Activated CD4-positive, alpha-beta T cell treated with anti-CD3 and anti-CD28 coated beads, Interleukin-2, amount 50 U/mL, for 16 hours (primary cell): Measurements from ENCODE around the gene MTERF2.
"Not testable (repeated sequence)": the region's sequence is repeated elsewhere in the genome, so short reads cannot be mapped to it uniquely, and the experiment has no call there.

Source experiments
- DNase-seq: peaks from one replicate; pipeline ENCODE4 v3.0.0-alpha.2; 2020

Gene MTERF2, protein sequence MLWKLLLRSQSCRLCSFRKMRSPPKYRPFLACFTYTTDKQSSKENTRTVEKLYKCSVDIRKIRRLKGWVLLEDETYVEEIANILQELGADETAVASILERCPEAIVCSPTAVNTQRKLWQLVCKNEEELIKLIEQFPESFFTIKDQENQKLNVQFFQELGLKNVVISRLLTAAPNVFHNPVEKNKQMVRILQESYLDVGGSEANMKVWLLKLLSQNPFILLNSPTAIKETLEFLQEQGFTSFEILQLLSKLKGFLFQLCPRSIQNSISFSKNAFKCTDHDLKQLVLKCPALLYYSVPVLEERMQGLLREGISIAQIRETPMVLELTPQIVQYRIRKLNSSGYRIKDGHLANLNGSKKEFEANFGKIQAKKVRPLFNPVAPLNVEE

GRCh38 chr12:106986625-106987389, at the start of gene MTERF2:
MTERF2 (minus strand) TSS chr12:106987146; CDS start chr12:106978714, 8,432 bp downstream.
- peak; percentile 85 for DNase-seq

GRCh38 chr12:107035733-107036132, 48.8 kb upstream of the MTERF2 start:
- DNase-seq, result no peak

DNA sequence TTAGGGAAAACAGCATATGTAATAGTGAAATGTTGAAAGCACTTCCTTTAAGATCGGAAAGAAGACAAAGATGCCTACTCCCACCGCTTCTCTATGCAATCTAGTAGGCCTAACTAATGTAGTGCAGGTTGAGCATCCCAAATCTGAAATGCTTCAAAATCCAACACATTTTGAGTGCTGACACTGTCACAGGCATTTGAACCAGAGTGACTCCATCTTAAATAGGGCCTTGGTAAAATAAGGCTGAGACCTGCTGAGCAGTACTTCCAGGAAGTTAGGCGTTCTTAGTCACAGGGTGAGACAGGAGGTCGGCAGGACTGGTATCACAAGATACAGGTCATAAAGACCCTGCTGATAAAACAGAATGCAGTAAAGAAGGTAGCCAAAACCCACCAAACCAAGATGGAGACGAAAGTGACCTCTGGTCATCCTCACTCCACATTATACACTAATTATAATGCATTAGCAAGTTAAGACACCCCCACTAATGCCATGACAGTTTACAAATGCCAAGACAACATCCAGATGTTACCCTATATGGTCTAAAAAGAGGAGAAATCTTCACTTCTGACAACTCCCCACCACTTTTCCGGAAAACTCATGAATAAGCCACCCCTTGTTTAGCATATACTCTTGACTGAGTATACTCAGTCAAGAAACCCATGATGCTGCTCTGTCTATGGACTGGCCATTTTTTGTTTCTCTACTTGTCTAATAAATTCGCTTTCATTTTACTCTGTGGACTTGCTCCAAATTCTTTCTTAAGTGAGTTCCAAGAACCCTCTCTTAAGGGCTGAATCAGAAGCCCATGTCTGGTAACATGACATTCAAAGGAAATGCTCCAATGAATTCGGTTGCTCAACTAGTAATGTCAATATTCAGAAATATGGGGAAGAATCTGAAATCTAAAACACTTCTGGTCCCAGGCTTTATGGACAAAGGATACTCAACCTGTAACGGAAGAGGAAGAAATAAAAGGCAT, 47.1 kb upstream of the MTERF2 start:
- no peak for DNase-seq

DNA sequence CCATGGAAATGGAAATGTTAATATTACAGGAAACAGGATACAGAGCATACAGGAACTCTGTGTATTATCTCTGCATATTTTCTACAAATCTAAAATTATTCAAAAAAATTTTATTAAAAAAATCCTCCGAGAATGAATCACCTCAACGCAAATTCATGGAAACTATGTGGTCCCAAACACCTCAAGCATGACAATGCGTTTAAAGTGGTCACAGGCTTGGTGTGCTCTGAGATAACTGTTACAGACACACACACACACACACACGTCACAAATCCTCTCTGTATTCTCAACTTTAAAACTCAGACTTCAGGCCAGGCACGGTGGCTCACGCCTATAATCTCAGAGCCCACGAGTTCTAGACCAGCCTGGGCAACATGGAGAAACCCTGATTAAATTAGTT, 45.3 kb upstream of the MTERF2 start:
- DNase-seq, result no peak

- no peak for DNase-seq
Measured at GRCh38 chr12:107031061-107031460, 44.1 kb upstream of the MTERF2 start.

- no peak for DNase-seq
Measured at GRCh38 chr12:107029081-107029480, 42.1 kb upstream of the MTERF2 start.

DNA sequence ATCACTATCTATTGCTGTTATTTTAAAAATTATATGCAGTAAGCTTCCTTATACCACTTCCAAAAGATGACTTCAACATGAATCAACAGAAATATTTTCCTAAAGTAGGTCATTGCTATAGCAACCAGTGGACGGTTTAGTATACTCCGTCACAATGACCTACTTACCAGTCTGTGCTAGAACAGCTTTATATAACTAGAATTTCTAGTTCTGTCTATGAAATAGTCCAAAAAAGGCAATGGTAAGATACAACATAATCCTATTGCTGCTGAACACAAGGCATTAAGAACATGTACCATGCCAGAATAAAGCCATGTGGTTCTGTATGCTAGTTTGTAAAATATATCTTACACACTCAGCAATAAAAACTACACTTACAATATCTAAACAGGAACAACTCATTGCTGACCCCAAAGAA, 40.7 kb upstream of the MTERF2 start:
- DNase-seq, result peak; percentile 54

DNA sequence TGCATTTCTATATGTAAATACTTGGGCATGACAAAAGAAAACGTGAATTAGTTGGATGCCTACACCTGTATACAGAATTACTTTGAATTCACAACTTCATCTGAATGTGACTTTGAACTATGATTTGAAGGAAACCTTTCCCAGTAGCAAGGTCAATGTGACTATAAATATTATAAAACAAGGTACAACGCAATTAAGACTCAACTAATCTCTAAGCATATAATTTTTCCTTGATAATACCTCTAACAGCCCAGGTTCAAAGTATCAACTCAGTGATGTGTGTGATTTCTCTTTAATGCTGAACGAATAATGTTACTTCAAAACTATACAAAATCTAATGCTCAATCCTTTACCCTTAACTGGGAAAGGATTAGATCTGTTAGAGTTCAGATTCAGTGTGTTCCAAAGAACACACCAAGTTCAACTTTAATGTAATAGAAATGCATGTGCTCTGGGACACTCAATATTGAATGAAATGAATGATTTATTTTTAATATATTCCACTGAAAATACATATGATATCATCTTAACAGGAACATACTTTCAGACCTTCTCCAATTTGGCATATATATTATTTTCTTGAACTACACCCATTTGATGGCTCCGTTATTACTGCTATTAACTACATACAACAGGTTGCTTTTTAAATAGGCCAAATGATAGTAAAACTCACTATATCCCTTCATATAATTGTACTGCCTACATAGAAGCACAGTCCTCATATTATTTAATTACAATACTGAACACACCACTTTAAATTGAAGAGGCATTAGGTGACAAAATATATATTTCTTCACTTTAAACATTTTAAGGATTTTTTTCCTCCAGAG, 40.1 kb upstream of the MTERF2 start:
- no peak for DNase-seq

- DNase-seq, result not testable (repeated sequence)
Measured at GRCh38 chr12:107026356-107026755, 39.4 kb upstream of the MTERF2 start.

DNA sequence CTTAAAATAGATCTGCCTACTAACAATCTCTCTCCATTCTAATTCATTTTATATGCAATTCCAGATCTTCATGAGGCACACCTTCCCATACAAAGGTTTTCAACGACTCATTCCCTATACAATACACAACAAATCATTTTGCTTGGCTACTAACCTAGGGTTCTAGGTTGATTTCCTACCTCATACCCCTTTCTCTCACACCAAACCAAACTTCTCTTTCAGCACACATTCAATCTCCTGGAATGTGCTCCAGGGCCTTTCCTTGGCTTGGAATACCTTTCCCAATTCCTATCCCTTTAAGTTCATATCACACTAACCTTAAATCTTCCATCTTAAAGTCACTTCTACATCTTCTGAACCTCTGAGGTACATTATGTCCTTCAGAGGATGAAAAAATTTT, 38.7 kb upstream of the MTERF2 start:
- no peak for DNase-seq

DNA sequence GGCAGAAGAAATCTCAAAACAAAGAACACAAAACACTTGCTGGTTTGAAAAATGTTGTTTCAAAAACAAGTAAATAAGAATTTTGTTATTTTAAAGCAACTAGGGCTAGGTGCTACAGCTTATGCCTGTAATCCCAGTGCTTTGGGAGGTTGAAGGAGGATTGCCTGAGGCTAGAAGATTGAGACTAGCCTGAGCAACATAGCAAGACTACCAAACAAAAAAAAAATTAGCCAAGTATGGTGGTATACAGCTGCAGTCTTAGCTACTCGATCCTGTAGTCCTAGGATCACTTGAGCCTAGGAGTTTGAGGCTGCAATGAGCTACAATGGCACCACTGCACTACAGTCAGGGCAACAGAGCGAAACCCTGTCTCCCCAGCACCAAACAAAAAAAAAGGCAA, 32.6 kb upstream of the MTERF2 start:
- no peak for DNase-seq

DNA sequence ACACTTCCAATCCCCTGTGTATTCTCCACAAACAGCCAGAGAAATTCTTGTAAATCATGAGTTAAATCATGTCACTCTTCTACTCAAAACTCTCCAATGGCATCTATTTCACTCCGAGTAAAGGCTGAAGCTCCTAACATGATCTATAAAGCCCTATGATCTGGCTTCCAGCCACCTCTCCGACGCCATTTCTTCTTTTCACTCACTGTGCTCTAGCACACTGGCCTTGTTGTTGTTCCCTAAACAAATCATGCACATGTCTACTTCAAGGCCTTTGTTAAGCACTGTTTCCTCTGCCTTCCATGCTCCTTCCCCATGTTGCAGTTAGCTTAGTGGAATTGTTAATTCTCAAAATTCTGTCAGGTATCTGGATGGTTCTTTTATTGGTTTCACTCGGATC, 30.1 kb upstream of the MTERF2 start:
- no peak for DNase-seq

DNA sequence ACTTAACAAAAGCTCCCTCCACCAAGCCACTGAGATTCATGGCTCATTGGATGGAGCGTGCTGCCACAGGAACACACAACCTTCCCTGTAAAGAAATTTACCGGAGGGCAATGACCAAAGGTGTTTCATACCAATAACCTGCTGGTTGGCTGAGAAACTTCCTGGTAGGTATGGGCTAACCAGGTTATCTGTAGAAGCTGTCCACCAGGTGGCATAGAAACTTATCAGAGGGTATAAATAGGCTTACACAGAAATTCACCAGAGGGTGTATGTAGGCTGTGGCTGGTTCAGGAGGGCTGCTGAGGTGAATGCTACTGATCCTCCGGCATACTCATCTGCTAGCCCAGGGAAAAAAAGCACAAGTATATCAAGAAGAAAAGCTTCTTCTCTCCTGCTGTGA, 27.1 kb upstream of the MTERF2 start:
- DNase-seq, result no peak

GRCh38 chr12:107012736-107013425, 25.9 kb upstream of the MTERF2 start:
- no peak for DNase-seq

- DNase-seq, result no peak
Measured at GRCh38 chr12:107011519-107011918, 24.6 kb upstream of the MTERF2 start.

- DNase-seq, result no peak
Measured at GRCh38 chr12:107007411-107007810, 20.5 kb upstream of the MTERF2 start.

- DNase-seq, result not testable (repeated sequence)
Measured at GRCh38 chr12:107002665-107003064, 15.7 kb upstream of the MTERF2 start.

GRCh38 chr12:106999446-106999845, 12.5 kb upstream of the MTERF2 start:
- no peak for DNase-seq

GRCh38 chr12:106997916-106998315, 11.0 kb upstream of the MTERF2 start:
- DNase-seq, result no peak

DNA sequence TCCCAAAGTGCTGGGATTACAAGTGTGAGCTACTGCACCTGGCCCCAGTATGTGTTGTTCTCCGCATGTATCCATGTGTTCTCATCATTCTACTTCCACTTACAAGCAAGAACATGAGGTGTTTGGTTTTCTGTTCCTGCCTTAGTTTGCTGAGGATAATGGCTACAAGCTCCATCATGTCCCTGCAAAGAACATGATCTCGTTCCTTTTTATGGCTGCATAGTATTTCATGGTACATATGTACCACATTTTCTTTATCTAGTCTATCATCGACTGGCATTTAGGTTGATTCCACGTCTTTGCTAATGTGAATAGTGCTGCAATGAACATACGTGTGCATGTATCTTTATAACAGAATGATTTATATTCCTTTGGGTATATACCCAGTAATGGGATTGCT, 9.2 kb upstream of the MTERF2 start:
- DNase-seq, result not testable (repeated sequence)

GRCh38 chr12:106994579-106995220, 7.8 kb upstream of the MTERF2 start:
- DNase-seq, result no peak
